Stimulated activated CD4-positive, alpha-beta T cell treated with anti-CD3 and anti-CD28 coated beads, Interleukin-15, amount 100 ng/mL, for 48 hours (primary cell): ENCODE data around the gene WNK2.

ENCODE experiments used
- DNase-seq, 2 donors: peaks; one replicate each; pipeline ENCODE4 v3.0.0-alpha.2; 2020; ENCODE audit warnings: low read depth in 2 of 2

The WNK2 gene

DNA sequence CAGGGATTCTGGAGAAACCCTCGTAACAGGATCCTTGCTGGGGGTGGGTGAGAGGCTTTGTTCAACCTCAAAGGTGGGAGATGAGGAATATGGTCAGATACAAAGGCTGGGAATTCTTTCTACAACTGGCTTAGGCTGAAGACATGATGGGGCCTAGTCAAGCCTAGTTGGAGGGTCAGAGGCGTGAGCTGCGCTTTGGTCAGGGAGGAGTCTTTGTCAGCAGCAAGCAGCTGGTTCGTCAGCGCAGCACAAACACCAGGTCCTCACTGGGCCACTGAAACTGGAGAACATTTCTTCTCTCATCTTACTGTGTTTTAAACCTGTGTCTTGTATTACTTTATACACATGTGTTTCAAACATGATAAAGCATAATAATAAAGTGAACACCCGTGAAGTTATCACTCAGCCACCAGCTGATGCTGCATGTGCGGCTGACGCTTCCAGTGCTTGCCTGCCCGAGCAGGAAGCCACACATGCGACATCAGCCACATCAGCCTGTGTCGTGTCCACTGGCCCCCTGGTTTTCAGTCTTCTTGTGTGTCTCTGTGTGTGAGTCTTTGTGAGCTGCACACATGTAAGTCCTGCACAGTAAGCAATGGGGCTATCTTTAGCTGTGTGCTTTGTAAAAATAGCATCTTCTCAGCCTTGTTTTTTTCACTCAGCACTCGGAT, 81.5 kb downstream of the WNK2 start:
- no peak for DNase-seq

DNA sequence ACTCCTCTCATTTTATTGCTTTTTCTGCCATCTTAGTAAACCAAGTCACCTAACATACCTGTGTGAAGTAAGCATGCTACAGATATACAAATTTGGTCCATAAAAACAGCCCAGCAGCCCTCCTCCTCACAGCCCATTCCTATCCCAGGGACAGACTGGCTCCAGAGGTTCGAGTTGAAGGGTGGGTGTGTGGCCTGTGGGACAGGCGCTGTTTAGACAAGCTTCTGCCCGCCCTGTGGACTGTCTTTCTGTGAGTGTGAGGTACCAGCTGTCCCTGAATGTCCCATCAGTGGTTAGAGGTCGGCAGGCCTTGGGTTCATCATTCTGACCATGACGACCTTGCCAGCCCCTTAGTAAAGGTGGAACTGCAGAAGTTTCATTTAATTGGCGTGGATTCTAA, 82.0 kb downstream of the WNK2 start:
- DNase-seq, result no peak

DNA sequence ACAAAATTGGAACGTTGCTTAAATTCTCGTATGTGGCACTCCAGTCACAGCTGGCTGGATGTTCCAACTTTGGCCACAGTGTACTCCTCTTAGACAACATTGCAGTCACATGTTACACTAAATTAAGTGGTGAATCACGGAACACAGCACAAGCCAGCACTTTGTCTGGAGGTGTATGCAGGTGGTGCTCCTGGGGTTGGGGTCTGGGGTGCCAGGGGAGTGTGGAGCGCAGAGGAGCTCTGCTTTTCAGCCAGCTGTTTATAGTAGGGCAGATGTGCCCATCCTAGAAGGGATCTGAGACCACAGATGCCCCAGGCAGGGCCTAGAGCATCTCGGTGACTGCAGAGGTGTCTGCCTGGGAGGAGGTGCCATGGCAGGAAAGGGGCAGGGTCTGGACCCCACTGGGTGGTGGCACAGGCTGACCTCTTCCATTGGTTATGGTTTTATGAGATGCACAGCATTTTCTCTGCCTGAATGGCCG, 82.6 kb downstream of the WNK2 start:
- DNase-seq, result no peak

DNA sequence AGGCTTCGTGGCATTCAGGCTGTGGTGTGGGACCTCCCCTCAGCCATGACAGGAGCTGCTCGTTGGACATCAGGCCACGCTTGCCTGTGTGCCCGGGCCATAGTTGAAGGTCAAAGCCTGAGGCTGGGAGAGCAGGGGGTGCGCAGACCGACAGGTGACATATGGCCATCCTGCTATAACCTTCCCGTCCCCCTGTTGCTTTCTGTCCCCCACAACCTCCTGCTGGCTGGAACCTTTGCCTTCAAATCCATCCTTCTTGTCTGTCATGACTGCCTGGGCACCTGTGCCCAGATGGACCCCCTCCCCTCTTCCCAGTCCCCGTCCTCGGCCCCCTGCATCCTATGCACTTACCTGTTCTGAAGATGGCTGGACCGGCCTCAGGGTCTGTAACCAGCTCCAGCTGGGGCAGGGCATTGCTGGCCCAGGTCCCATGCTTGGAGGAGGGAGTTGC, 83.2 kb downstream of the WNK2 start:
- no peak for DNase-seq

DNA sequence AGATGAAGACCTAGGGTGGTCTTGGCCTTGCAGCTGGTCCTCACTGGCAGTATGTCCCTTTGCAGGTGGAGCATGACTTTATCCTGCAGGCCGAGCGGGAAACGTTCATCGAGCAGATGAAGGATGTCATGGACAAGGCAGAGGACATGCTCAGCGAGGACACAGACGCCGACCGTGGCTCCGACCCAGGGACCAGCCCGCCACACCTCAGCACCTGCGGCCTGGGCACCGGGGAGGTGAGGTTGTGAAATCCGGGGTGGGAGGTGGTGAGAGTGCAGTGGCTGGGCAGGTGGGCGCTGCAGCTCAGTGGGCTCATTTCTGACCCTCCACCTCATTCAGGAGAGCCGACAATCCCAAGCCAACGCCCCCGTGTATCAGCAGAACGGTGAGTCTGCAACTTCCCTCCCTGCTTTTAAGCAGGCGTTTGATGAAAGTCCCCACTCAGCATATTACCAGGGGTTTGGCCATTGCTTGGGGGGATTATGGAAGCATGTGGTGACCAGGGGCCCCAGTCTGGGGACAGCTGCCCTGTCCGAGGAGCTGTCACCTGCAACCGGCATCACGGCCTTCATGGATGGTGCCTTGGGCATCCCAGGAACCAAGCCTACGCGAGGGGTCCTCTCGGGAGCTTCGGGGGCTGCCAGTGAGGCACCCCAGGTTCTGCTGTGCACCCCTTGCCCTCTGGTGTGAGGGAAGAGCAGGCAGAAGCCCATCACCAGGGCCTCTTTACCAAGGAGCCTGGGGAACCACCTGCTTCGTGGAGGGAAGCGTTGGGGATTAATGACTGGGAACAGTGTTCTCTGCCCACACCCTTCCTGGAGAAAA, 84.0 kb downstream of the WNK2 start:
- DNase-seq, result no peak

DNA sequence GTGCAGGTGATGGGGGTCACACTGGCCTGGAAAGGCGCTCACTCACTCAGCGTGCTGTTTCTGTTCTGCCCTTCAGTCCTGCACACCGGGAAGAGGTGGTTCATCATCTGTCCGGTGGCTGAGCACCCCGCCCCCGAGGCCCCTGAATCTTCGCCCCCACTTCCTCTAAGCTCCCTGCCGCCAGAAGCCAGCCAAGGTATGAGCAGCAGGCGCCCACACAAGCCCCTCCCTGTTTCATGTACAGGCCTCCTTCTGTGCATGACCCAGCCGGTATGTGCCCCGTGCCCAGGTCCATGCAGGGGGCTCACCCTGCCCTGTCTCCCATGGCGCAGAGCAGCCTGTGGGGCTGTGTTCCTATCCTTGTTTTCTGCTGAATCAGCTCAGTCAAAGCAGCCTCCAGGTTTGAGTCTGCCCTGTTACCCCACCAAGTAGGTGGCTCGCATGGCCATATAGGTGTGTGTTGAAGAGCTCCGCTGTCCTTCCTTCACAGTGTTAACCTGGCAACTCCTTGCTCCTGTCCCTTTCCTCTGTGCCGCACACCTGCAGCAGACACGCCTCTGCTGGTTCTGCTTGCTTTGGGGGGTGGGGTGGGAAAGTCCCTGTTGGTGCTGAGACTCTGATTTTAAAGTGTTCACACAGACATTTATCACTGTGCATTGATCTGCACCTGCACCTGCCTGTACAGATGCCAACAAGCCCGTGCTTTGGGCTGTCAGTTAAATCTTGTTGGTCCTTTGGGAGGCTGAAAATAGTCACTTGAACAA, 84.8 kb downstream of the WNK2 start:
- peak in 1 of 2 donors; percentile 9 for DNase-seq

DNA sequence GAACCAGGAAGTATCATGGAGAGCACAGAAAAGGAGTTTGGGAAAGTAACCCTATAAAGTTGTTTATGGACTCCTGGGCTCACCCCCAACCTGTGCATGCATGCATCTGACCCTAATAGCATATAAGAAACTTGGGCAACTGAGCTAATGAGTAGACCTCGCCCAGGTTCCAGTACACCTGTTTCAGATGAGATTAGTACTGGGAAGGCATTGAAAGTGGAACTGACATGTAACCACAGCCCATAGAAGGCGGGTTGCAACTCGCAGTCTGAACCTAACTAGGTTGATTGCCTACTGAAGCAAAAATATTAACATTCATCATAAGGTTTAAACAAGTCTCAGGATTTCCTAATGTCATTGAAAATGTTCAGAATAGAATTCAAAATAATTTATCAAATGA, 87.0 kb downstream of the WNK2 start:
- no peak for DNase-seq

DNA sequence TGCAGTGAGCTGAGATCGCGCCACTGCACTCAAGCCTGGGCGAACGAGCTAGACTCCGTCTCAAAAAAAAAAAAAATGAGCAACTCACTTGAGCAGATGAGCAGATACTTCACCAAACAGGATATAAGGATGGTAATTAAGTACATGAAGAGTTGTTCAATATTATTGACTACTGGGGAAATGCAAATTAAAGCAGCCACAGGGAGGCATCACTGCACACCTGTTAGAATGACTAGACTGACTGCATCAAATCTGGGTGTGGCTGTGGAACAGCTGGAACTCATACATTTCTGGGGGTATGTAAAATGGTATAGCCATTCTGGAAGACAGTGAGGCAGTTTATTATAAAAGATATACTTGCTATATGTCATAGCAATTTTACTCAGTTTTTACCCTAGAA, 93.0 kb downstream of the WNK2 start:
- DNase-seq, result no peak

DNA sequence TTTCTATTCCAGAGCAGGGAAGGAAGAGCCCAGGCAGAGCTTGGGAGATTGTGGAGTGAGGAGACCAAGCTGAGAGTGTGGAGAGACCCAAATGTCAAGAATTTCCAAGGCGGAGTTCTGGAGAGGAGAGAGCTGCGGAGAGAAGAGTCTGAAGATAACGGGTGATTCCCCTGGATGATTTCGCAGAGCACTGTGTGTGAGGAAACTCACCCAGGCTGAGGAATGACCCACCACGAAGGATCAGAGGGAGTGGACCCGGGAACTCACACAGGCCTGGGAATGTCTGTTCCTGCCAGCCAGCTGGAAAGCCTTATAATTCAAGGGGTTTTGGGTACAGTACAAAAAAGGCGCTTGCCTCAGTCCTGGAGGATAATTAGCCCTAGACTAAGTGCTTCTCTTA, 94.2 kb downstream of the WNK2 start:
- no peak for DNase-seq

DNA sequence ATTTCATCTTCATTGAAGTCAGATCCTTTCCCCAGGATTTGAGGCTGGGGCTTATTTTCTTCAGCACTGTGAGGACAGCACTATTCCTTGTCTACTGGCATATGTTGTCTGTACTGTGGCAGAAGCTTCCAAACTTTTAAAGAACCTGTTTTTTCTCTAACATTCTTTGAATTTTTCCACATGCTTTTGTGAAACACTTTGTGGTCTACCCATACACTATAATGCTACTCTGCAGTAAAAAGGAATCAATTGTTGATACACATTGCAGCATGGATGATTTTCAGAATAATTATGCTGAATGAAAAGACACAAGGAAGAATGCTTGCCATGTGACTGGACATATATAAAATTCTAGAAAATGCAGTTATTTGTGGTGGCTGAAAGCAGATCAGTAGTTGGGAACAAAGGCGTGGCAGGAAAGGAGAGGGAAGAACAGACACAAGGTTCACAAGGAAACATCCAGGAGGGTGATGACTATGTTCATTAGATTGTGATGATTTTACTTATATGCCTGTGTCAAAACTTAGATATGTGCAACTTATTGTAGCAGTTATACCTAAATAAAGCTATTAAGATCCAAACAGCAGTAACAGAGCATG, 96.8 kb downstream of the WNK2 start:
- no peak for DNase-seq

DNA sequence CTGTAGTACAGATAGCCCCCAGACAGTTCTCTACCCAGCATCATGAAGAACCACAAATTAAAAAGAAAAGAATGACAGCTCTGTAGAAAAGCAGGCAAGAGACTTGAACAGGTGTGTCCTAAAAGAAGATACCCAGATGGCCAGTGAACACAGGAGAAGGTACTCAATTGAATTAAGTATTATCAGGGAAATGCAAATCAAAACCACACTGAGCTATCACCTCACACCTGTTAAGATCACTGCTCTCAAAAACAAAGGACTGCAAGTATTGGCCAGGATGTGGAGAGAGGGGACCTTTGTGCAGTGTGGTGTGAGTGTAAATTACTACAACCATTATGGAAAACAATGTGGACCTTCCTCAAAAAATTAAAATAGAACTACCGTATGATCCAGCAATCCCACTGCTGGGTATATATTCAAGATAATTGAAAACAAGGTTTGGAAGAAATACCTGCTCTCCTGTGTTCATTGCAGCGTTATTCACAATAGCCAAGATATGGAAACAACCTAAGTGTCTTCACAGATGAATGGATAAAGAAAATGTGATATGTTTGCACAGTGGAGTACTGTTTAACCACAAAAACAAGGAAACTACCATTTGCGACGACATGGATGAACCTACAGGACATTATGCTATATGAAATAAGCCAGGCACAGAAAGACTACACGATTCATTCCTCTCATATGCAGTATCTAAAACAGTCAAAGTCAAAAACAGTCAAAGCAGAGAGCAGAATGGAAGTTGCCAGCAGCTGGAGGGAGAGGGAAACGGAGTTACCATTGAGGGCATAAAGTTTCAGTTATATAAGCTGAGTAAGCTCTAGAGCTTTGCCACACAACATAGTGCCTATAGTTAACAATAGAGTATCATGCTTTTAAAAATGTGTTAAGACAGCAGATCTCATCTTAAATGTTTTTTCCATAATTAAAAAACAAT, 102.6 kb downstream of the WNK2 start:
- DNase-seq, result no peak

DNA sequence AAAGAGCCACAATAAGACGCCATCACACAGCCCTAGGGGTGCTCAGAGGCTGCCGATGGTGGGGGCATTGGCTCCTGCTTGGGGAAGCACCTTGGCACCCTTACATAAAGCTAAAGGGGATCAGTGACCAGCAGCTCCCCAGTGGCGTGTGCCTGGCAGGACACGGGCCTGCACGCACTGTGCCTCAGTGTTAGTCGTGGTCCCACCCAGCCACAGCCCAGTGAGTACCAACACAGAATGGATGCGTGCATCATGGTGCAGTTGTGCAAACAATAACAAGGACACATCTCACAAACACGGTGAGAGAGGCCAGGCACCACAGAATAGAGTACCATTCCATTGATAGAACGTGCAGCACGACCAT, 103.2 kb downstream of the WNK2 start:
- no peak for DNase-seq

DNA sequence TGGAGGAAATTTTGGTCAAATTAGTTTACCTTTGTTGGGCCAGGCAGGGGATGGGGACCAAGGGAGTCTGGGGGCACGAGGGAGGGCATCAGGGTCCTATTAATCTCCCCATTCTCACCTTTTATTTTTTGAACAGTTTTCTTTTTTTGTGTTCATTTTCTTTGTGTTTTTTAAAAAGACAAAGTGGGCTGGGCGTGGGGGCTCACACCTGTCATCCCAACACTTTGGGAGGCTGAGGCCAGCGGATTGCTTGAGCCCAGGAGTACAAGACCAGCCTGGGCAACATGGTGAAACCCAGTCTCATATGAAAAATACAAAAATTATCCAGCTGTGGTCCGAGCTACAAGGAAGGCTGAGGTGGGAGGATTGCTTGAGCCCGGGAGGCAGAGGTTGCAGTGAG, 103.7 kb downstream of the WNK2 start:
- DNase-seq, result no peak

DNA sequence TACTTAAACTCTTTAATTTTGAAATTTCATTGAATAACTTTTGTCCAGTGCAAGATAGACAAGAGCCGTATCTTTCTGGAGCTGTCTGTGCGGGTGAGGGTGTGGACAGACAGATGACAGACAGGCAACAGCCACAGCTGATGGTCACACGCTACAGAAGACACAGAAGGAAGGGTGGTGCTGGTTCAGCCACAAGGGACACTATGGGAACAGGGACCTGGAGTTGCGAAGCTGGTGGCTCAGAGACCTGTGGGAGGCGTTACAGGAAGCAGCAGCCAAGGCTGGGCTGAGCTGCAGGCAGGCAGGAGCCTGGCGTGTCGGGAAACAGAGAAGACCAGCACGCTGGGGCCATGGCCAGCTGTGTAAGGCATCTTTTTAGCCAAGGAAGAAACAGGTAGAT, 104.4 kb downstream of the WNK2 start:
- no peak for DNase-seq

DNA sequence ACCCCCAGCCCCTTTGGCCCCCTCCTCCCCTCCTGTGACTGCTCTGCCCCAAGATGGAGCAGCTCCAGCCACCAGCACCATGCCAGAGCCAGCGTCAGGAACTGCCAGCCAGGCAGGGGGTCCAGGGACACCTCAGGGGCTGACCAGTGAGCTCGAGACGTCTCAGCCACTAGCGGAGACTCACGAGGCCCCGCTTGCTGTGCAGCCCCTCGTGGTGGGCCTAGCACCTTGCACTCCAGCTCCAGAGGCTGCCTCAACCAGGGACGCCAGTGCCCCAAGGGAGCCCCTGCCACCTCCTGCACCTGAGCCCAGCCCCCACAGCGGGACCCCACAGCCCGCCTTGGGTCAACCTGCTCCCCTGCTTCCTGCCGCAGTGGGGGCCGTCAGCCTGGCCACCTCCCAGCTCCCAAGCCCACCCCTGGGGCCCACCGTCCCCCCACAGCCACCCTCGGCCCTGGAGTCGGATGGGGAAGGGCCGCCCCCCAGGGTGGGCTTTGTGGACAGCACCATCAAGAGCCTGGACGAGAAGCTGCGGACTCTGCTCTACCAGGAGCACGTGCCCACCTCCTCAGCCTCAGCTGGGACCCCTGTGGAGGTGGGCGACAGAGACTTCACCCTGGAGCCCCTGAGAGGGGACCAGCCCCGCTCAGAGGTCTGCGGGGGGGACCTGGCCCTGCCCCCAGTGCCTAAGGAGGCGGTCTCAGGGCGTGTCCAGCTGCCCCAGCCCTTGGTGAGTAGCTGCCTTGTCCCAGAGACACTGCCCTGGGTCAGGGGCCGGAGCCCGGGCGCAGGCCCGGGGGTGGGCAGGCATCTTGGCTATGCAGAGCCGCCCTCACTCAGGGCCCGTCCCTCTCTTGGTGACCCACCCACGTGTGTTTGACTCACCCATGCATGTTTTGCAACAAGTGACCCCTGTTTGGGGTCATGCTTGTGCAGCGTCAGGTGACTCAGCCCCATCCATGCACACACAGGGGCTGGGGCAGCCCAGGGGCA, 105.2 kb downstream of the WNK2 start:
- no peak for DNase-seq

DNA sequence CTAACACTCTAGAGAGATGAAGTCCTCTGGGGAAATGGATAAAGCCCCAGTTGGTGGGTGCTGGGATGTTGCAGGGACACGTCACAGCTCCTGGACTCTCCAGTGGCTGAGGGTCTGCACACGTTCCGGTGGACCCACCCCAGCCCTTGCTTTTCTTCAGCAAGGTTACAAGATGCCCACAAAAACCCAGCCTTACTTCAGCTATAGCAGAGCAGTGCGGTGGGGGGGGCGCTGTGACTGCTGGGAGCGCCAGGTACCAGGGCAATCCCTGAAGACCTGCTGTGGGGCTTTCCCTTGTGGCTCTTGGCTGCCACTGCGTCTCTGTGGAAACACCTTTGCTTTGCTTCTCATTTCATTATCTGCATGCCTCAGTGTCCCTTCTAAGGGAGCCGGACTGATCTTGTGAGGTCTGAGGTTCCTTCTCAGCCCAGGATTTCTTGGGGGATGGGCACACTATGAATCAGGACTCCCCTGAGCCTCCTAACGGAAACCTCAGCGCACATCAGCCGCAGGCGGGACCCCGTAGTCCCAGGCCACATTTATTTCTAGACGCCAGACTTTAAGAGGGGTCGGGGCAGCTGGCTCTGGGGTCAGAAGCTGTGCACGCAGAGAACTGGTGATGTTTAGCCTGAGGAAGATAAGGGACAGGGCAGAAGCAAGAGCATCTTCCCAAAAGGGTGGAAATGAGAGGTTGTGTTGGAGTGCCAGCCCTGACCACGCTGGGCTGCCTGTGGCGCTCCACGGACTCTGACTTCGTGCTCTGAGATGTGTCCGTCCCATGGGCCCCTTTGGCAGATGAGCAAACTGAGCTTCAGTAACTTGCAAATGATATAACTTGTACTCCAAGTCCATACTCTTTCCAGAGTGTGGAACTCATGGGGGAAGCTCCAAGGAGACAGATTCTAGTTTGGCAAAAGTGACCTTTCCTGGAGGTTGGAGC, 106.8 kb downstream of the WNK2 start:
- no peak for DNase-seq

DNA sequence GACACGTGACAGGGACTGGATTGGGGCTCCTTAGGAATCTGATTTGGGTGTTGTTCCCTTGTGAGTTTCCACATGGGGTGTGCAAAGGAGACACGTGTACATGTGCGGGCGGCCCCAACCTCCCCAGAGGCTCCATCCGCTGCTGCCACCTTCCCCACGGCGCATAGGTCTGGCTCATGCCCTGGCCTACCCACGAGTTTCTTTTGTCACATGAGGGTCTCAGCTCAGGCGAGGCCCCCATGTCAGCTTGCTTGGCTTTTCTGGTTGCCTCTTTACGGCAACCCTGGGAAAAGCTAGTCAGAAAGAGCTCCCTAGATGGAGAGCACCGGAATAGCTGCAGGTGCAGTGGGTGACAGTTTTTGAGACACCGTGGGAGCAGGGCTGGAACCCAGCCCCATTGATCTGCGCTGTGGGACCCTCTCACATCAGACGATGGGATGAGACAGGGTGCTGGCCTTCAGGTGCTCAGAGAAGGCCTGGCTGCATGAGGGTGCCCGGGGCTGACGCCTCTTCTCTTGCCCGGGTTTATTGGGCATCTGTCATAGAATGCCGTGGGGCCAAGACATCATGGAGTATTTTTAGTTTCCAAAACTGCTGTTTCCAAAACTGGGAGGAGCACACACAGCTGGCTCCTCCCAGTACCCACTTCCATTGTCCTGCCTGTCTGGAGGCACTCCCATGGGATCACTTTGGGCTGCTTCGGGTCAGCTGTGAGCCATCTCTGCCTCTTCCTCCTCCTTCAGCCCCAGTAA, 107.8 kb downstream of the WNK2 start:
- DNase-seq, result no peak

DNA sequence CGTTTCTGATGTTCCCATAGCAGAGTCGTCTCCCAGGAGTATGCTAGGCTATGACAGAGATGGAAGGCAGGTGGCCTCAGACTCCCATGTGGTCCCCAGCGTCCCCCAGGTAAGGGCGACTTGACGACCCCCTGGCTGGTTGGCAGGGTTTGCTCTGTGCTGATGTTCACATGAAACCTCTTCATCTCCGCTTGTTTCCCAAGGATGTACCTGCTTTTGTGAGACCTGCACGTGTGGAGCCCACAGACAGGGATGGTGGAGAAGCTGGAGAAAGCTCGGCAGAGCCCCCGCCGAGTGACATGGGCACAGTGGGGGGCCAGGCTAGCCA, 108.3 kb downstream of the WNK2 start:
- DNase-seq, result no peak
